Measurements from ENCODE around the gene PROK2. TPM values are rescaled to one million over a fixed set of nuclear protein-coding genes. Genes with fewer than 3 reads are reported as not detected.

The PROK2 gene
- total and polyA plus RNA-seq, 10 of the 15 experiments (the other 5 are each of a cell fraction or from before 2014, with no cell fraction given) = not detected

DNA sequence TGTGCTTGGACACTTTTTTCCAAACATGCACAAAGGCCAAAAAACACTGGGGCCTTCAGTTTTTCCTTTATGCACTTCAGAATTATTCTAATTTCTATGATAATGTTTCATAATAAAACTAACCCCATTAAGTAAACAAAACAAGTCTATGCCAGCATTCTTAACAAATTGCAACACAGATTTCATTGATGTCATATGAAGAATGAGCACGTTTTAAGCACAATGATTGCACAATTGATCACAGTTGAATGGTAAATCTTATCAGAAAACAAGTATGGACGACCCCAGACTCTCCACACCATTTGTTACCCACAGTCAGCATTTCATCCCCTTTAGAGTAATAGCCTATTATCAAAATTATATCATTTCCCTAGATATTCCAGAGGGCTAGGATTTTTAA lies 46.7 kb upstream of the PROK2 start (continued):
- TF ChIP-seq SUZ12 (IDR thresholded peaks at IDR 0.05; ENCODE audit: unreplicated experiment) = no peak
- no peak for TF ChIP-seq ZNF24 (IDR thresholded peaks at IDR 0.05)

DNA sequence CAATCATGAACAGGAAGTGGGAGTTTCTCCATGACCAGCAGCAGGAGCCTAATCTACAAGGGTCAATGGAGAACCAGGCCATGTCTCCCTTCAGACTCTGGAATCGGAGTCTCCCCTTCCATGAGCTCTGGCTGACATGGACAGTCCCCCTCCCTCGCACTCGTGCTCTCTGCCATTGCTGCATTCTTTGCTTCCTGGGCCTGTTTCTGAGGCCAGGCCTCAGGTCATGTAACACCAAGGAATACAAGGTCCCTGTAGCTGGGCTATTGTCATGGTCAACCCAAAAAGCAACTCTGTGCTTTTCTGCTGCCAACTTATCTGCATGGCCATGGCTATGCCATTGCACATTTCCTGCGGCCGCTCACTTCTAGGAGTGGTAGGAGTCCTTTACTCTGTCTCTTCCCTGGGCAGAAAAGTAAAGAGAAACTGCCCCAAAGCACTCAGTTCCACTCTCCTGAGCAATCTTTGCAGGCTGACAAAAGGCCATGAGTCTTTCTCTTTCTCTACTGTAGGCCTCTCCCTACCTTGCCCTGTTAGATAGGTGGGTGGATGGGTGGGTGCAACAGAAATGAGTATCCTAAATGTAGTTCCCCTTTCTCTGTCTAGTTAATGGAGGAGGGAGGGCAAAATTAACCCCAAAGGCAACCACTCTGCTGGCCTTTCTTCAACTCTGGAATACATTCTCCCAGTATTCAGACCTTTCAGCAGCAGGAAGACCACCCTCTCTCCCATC lies 40.8 kb upstream of the PROK2 start:
- in situ Hi-C loops (cut with MboI) = no loop called here
- Histone ChIP-seq H3K4me1 (ENCODE audit: control insufficient read depth, insufficient read depth, low read length) (no peaks in the 10 kb centered on the region), H3K36me3 (ENCODE audit: control insufficient read depth in 2 of 2, insufficient read depth in 2 of 2, low read length in 1 of 2) (no peaks in the 10 kb centered on the region), H3K9ac (ENCODE audit: control insufficient read depth, insufficient read depth, low read length) (no peak overlapping the region), H4K20me1 (ENCODE audit: control insufficient read depth, insufficient read depth) (no peaks in the 10 kb centered on the region), H3K4me2 (ENCODE audit: control insufficient read depth, insufficient read depth) (no peak overlapping the region), H3K79me2 (ENCODE audit: control insufficient read depth, insufficient read depth, low read length) (no peaks in the 10 kb centered on the region), H3K27me3 (replicated peaks in 1 of 2; ENCODE audit: control insufficient read depth in 2 of 2, insufficient read depth in 2 of 2, low read length in 1 of 2) (no peaks in the 10 kb centered on the region), H3K9me3 (replicated peaks; ENCODE audit: control insufficient read depth, insufficient read depth, low read length) (no peaks in the 10 kb centered on the region), H2AFZ (ENCODE audit: control insufficient read depth, low read depth, low read length) (no peak overlapping the region), H3K27ac (ENCODE audit: control insufficient read depth, insufficient read depth) (no peak overlapping the region), H3K4me3 (no peak overlapping the region)
- CTCF ChIA-PET = no interaction called here
- RAD21 ChIA-PET (ENCODE audit: unreplicated experiment) = no interaction called here
- POLR2A ChIA-PET = no interaction called here
- no peak for FAIRE-seq
- TF ChIP-seq, protein P1, sequence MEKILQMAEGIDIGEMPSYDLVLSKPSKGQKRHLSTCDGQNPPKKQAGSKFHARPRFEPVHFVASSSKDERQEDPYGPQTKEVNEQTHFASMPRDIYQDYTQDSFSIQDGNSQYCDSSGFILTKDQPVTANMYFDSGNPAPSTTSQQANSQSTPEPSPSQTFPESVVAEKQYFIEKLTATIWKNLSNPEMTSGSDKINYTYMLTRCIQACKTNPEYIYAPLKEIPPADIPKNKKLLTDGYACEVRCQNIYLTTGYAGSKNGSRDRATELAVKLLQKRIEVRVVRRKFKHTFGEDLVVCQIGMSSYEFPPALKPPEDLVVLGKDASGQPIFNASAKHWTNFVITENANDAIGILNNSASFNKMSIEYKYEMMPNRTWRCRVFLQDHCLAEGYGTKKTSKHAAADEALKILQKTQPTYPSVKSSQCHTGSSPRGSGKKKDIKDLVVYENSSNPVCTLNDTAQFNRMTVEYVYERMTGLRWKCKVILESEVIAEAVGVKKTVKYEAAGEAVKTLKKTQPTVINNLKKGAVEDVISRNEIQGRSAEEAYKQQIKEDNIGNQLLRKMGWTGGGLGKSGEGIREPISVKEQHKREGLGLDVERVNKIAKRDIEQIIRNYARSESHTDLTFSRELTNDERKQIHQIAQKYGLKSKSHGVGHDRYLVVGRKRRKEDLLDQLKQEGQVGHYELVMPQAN (conservative IDR thresholded peaks at IDR 0.05) = no peak
- TF ChIP-seq EGR1 (IDR thresholded peaks at IDR 0.05; ENCODE audit: borderline replicate concordance in 1 of 2, low read depth in 2 of 2, low read length in 2 of 2) = 0 out of 3 replicates have a peak, but pooled peaks of 1 of the 2 experiments have one; percentile 13
- SMC1A ChIA-PET (ENCODE audit: uncharacterized antibody, unreplicated experiment) = no interaction called here
- intact Hi-C loops (cut with micrococcal nuclease; ENCODE audit: unreplicated experiment) = no loop called here
- WGBS (ENCODE audit: insufficient coverage, insufficient replicate concordance, low lambda C conversion rate, missing lambda C conversion rate) = 51% methylated on average over 5 of the region's 5 CpGs
- no peak; the same call in 2 of the 3 replicates for ATAC-seq
- no TSS peak for BruUV-seq (replicated peaks)
- no peak for DNase-seq (ENCODE audit: low read depth, low spot score)
